GM18870 (cell line): ENCODE measurements around the gene CABP7.

ENCODE experiments used
- ATAC-seq: cut with Tn5 transposase; IDR thresholded peaks from one replicate; pipeline ENCODE4 v1.9.1; 2021; ENCODE audit warnings: moderate library complexity; ENCODE audit not compliant: unreplicated experiment

CABP7 gene

DNA sequence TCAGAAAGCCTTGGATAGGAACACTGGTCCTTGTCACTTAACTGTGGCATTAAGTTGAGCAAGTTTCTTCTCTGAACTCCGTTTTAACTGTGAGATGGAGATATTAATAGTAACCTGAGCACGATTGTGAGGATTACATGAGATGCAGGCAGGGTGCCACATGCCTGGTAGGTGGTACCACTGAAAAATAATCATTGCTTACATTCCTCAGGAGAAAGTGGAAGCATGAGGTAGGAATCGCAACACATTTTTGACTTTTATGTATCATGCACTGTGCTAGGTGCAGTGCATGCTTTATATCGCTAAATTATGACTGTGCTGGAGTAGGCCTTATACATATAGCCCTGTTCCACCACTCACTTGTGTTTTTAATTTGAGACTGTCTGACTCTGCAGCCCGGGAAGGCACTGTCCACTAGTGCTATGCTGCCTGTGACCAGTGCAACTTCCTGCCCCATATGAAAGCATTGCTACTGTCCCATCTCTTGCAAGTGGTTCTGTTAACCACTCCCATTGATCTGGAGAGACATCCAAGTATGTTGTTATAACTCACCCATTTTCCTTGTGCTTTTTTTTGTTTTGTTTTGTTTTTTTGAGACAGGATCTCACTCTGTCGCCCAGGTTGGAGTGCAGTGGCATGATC, 48.4 kb downstream of the CABP7 start:
- ATAC-seq: no peak

DNA sequence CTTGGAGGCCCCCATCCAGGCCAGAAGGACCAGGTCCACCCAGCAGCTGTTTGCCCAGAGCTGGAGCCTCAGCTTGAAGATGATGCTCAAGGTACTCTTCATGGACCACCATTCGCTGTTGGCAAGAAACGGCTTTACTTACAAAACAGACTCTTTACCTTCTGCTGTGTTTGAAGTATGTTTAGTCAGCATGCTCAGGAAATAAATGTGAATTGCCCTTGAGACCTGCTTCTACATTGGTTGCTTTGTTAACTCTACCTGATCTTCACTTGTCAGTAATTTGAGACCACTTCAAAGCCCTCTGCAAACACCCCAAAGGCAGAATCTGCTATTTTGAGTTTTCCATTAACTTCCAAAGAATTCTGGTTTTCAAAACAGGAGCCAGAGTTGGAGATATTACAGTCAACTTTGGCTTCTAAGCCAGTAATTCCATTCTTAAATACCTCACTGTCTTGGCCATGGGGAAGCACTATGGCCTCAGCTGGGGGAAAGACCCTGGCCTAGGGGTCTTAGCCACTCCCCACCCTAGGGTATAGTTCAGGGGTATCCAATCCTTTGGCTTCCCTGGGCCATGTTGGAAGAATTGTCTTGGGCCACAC, 50.0 kb downstream of the CABP7 start:
- ATAC-seq: no peak

DNA sequence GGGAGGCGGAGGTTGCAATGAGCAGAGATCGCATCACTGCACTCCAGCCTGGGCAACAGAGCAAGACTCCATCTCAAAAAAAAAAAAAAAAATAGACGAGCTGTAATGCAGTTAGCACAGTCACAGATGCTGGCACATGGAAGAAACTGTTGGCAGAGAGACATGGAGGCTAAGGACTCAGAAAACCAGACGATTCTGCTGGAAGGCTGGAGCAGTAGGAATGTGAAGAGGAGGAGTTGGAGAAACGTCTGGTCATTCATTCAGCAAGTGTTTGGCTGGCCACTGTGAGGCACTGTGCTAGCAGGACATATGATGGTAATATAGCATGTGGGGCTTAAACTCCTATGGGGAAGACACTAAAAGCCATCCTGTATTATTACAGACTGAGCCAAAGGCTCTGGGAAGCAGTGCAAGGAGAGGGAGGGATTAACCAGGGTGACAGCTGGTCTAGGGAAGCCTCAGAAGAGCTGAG, 52.4 kb downstream of the CABP7 start:
- no peak for ATAC-seq

DNA sequence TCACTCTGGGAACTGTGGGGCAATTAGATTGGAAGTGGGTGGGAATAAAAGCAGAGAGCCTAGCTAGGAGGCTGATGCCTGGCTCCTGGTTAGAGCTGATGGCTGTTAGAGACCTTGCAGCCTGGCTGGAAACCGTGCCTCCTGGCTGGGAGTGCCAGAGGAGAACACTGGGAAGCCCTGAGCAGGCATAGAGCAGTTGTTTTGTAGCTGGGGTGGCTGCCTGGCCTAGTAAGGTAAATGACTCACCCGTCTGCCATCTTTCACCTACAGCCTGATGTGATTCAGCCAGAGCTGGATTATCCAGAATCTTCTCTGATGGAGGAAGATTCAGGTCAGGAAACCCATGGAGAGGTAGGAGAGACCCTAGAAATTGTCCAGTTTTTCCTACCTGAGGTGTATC, 53.4 kb downstream of the CABP7 start:
- ATAC-seq: no peak

DNA sequence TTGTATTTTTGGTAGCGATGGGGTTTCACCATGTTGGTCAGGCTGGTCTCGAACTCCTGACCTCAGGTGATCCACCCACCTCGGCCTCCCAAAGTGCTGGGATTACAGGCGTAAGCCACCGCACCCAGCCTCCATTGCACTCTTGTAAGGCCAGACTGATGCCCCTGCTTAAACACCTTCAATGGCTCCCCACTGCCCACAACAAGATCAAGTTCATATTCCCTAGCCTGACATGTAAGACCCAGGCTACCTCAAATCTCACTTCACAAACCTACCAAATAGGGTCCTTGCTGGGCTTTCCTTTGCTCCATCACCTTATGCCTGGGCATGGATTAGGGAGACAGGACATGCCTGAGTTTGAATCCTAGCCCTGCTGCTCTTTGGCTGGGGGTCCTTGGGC, 60.4 kb downstream of the CABP7 start:
- no peak for ATAC-seq

DNA sequence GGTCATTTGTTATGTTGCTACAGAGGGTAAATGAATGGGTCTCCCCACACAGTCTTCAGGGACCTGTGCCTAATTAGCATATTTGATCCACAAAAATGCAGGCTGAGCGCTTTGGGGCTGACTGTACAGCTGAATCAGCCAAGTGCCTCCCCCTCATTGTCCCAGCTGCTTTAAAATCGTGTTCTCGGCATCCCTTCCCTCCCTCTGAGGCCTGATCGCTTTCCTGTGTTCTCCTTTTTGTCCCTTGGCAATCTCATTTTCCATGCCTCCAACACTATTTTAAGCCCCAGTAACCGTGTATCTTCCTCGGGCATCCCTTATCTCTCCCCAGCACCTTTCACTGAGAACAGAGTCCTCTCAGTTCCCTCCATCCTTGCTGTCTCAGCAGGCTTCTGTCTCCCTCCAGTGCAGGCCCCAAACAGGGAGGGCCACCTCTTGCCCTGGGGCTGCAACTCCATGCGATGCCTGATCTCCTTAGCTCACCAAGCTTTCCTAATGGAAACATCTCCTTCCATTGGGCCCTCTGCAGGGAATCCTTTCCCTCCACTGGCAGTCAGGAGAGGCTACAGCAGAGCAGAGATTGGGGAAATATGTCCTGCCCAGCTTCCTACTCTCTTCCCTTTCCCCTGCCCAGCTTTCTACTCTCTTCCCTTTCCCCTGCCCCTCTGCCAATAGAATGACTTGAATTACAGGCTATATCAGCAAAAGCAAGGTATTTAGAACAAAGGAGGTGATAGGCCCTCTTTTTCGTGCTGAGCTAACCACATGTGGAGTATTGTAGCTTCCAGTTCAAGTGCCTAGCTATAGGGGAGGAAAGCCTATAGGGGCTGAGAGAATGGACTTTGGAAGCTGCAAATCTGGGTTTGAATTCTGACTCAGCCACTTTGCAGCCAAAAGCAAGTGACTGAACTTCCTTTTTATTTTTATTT, 61.2 kb downstream of the CABP7 start:
- ATAC-seq: no peak
